Measurements from ENCODE around the gene KLHL40.

The KLHL40 gene

GRCh38 chr3:42713747-42714146, 28.4 kb downstream of the KLHL40 start:
- CTCF ChIA-PET: interaction anchor here (0.6 to 1.6 kb wide), 3 partner anchors 30 to 974 kb away, joined by 3 to 4 read pairs (median 4); no protein-coding TSS in a partner anchor
- POLR2A ChIA-PET (ENCODE audit: low non-redundant PET): no interaction called here
- DNase-seq (ENCODE audit: low spot score): no peak
- TF ChIP-seq, protein P1, sequence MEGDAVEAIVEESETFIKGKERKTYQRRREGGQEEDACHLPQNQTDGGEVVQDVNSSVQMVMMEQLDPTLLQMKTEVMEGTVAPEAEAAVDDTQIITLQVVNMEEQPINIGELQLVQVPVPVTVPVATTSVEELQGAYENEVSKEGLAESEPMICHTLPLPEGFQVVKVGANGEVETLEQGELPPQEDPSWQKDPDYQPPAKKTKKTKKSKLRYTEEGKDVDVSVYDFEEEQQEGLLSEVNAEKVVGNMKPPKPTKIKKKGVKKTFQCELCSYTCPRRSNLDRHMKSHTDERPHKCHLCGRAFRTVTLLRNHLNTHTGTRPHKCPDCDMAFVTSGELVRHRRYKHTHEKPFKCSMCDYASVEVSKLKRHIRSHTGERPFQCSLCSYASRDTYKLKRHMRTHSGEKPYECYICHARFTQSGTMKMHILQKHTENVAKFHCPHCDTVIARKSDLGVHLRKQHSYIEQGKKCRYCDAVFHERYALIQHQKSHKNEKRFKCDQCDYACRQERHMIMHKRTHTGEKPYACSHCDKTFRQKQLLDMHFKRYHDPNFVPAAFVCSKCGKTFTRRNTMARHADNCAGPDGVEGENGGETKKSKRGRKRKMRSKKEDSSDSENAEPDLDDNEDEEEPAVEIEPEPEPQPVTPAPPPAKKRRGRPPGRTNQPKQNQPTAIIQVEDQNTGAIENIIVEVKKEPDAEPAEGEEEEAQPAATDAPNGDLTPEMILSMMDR (conservative IDR thresholded peaks at IDR 0.05; ENCODE audit: low read depth): no peak
- no peak overlapping the region for H3K27ac ChIP-seq

DNA sequence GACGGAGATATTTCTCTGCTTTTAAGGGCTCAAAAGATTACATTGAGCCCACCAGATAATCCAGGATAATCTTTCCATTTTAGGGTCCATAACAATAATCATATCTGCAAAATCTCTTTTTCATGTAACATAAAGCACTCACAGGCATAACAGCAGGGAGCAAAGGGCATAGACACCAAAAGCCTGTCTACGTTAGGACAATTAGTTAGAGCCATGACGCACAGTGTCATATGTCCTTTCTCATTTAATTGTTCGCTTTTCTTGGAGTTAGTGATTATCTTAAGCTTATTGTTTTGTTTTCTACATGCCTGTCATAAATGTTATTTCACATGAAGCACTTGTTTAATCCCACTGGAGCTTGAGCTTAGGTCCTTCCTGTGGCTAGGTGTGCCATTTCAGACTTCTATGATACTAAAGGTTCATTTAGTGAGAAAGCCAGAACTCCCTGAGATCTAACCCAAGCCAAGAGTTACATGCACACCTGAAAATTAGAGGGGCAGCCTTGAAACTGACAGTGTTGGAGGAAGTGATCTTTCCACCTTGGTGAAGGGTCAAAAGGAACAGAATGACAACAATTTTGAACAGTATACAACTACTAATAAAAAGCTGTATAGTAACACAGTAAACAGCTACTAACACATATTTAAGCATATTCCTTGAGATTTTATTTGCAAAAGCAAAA, 29.0 kb downstream of the KLHL40 start:
- TF ChIP-seq, protein P1 (conservative IDR thresholded peaks at IDR 0.05; ENCODE audit: low read depth): no peak
- ChIA-PET CTCF (interaction anchor here (0.6 kb wide), 2 partner anchors 111 to 973 kb away, joined by 3 to 4 read pairs; no protein-coding TSS in a partner anchor), POLR2A (ENCODE audit: low non-redundant PET) (no interaction called here)
- no peak for DNase-seq (ENCODE audit: low spot score)
- H3K27ac ChIP-seq: no peak overlapping the region

DNA sequence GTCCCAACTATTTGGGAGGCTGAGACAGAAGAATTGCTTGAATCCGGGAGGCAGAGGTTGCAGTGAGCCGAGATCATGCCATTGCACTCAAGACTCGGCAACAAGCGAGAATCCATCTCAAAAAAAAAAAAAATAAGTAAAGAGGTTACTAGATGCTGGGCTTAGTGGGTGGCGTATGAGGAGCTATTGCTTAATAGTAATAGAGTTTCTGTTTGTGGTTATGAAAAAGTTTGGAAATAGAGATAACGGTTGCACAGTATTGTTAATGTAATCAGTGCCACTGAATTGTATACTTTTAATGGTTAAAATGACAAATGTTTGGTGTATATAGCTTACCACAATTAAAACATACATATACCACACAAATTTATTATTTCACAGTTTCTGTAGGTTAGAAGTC, 32.0 kb downstream of the KLHL40 start:
- CTCF ChIA-PET: no interaction called here

GRCh38 chr3:42718338-42718737, 33.0 kb downstream of the KLHL40 start:
- no peak for DNase-seq (ENCODE audit: low spot score)
- no peak overlapping the region for H3K27ac ChIP-seq
- POLR2A ChIA-PET (ENCODE audit: low non-redundant PET): no interaction called here
- TF ChIP-seq, protein P1 (conservative IDR thresholded peaks at IDR 0.05; ENCODE audit: low read depth): no peak
- CTCF ChIA-PET: no interaction called here

More for the DNA sequence above, 32.0 kb downstream of the KLHL40 start:
- no peak overlapping the region for H3K27ac ChIP-seq
- POLR2A ChIA-PET (ENCODE audit: low non-redundant PET): no interaction called here
- DNase-seq (ENCODE audit: low spot score): no peak
- TF ChIP-seq, protein P1 (conservative IDR thresholded peaks at IDR 0.05; ENCODE audit: low read depth): no peak

- no peak for DNase-seq (ENCODE audit: low spot score)
- TF ChIP-seq, protein P1 (conservative IDR thresholded peaks at IDR 0.05; ENCODE audit: low read depth): no peak
- no peak overlapping the region for H3K27ac ChIP-seq
- CTCF ChIA-PET: interaction anchor here (0.7 to 0.9 kb wide), 2 partner anchors 24 to 217 kb away, joined by 3 to 4 read pairs; partner anchors contain the start of gene VIPR1
- POLR2A ChIA-PET (ENCODE audit: low non-redundant PET): no interaction called here
Observed at GRCh38 chr3:42719002-42719401, 33.7 kb downstream of the KLHL40 start.

DNA sequence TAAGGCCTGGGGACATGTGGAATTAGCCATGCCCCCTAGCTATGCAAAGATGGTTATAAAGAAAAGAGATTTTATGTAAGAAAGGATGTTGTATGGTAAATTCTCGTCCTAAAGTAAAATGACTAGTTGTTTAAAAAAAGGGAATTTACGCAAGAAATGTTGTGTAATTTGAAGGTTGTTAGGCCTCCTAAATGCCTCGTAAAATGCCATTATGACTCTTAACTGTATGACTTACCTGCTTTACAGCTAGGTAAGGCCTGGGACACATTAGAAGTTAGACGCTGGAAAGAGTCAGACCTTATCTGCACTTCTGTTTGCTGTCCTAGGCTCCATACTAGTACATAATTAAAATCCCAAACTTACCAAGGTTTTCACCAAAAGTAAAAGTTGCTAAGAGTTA, 34.8 kb downstream of the KLHL40 start:
- ChIA-PET CTCF (interaction anchor here (0.7 to 0.9 kb wide), 2 partner anchors 23 to 218 kb away, joined by 3 to 4 read pairs; partner anchors contain the start of gene VIPR1), POLR2A (ENCODE audit: low non-redundant PET) (no interaction called here)
- DNase-seq (ENCODE audit: low spot score): no peak
- H3K27ac ChIP-seq: no peak overlapping the region
- TF ChIP-seq, protein P1 (conservative IDR thresholded peaks at IDR 0.05; ENCODE audit: low read depth): no peak
